OCI-LY1 (cell line): ENCODE measurements around the gene AP2A2.

Source experiments
- H2AFZ ChIP-seq: fragments of 200-600 bp; sonication (generic), shearing (Covaris generic); 2 replicates; pipeline ENCODE4 v1.6.0; 2014; ENCODE audit warnings: antibody characterized with exemption, mild to moderate bottlenecking, low read length
- H3F3A ChIP-seq: fragments of 200-600 bp; sonication (generic), shearing (Covaris generic); 2 replicates; pipeline ENCODE4 v1.6.0; 2014; ENCODE audit warnings: mild to moderate bottlenecking, antibody characterized with exemption, low read length, moderate library complexity; ENCODE audit not compliant: insufficient read depth
- H3K27ac ChIP-seq: fragments of 200-600 bp; sonication (generic); 2 replicates; pipeline ENCODE4 v1.5.1; 2014; ENCODE audit warnings: low read length, mixed run types, mild to moderate bottlenecking, low read depth; ENCODE audit not compliant: poor library complexity, severe bottlenecking
- H3K27me3 ChIP-seq: fragments of 200-600 bp; sonication (generic); 2 replicates; pipeline ENCODE4 v1.6.0; 2014; ENCODE audit warnings: antibody characterized with exemption, mild to moderate bottlenecking, low read length, moderate library complexity; ENCODE audit not compliant: insufficient read depth
- H3K36me3 ChIP-seq: fragments of 200-600 bp; sonication (generic); 2 replicates; pipeline ENCODE4 v1.6.1; 2014; ENCODE audit warnings: mild to moderate bottlenecking, antibody characterized with exemption, low read length, moderate library complexity, mixed read lengths; ENCODE audit not compliant: insufficient read depth
- H3K4me1 ChIP-seq: fragments of 200-600 bp; sonication (generic); 2 replicates; pipeline ENCODE4 v1.5.1; 2014; ENCODE audit warnings: mild to moderate bottlenecking, low read length, moderate library complexity; ENCODE audit not compliant: insufficient read depth, severe bottlenecking
- H3K4me2 ChIP-seq: fragments of 200-600 bp; sonication (generic), shearing (Covaris generic); 2 replicates; pipeline ENCODE4 v1.6.1; 2014; ENCODE audit warnings: low read length
- H3K4me3 ChIP-seq: fragments of 200-600 bp; sonication (generic); 2 replicates; pipeline ENCODE4 v1.5.1; 2014; ENCODE audit warnings: low read length, low read depth, mild to moderate bottlenecking, mixed read lengths; ENCODE audit not compliant: poor library complexity, severe bottlenecking
- H3K79me2 ChIP-seq: fragments of 200-600 bp; shearing (Covaris generic); 2 replicates; pipeline ENCODE4 v1.6.1; 2016; ENCODE audit warnings: mixed run types, low read length, mixed read lengths; ENCODE audit not compliant: insufficient read depth
- H3K9ac ChIP-seq: fragments of 200-600 bp; sonication (generic), shearing (Covaris generic); 2 replicates; pipeline ENCODE4 v1.6.1; 2014; ENCODE audit warnings: mild to moderate bottlenecking, low read length, mixed read lengths
- H3K9me2 ChIP-seq: fragments of 200-600 bp; sonication (generic), shearing (Covaris generic); 2 replicates; pipeline ENCODE4 v1.6.1; 2014; ENCODE audit warnings: low read depth, mild to moderate bottlenecking, low read length, mixed read lengths
- H3K9me3 ChIP-seq: fragments of 200-600 bp; shearing (Covaris generic); 2 replicates; pipeline ENCODE4 v1.6.1; 2014; ENCODE audit warnings: low read length, mixed read lengths
- H4K20me1 ChIP-seq: fragments of 200-600 bp; sonication (generic), shearing (Covaris generic); 2 replicates; pipeline ENCODE4 v1.6.0; 2016; ENCODE audit warnings: mild to moderate bottlenecking, low read length; ENCODE audit not compliant: insufficient read depth
- CTCF ChIP-seq: fragments of 200-600 bp; sonication (generic), shearing (Covaris generic); IDR thresholded peaks from 2 replicates; pipeline ENCODE4 v1.5.1; 2017; ENCODE audit warnings: mild to moderate bottlenecking, antibody characterized with exemption, low read length, moderate library complexity, mixed read lengths
- EZH2 ChIP-seq: fragments of 200-600 bp; sonication (generic), shearing (Covaris generic); IDR thresholded peaks from 2 replicates; pipeline ENCODE4 v1.8.0; 2017; ENCODE audit warnings: borderline replicate concordance, mixed run types, mild to moderate bottlenecking, antibody characterized with exemption, low read length, moderate library complexity, mixed read lengths

The AP2A2 gene

GRCh38 chr11:1043563-1044096, 118.0 kb downstream of the AP2A2 start:
- Histone ChIP-seq H3K9me2 (no peaks in the 10 kb centered on the region), H3K27me3 (no peaks in the 10 kb centered on the region; the same call in 1 of the 2 replicates), H3K36me3 (no peaks in the 10 kb centered on the region; the same call in 1 of the 2 replicates), H3K4me2 (no peak overlapping the region), H3K9me3 (peaks cover 7% of the 10 kb centered on the region), H3K9ac (no peak overlapping the region), H2AFZ (no peak overlapping the region), H3K4me3 (no peak overlapping the region), H3F3A (no peaks in the 10 kb centered on the region), H3K4me1 (peaks cover 7% of the 10 kb centered on the region), H3K79me2 (no peaks in the 10 kb centered on the region), H4K20me1 (no peaks in the 10 kb centered on the region), H3K27ac (no peak overlapping the region)
- TF ChIP-seq EZH2: no peak
- no peak for TF ChIP-seq CTCF

GRCh38 chr11:1044160-1044559, 118.5 kb downstream of the AP2A2 start:
- no peak for TF ChIP-seq CTCF
- no peak for TF ChIP-seq EZH2
- H3K27ac ChIP-seq: no peak overlapping the region
- H3F3A ChIP-seq: no peaks in the 10 kb centered on the region
- H3K27me3 ChIP-seq: no peaks in the 10 kb centered on the region; the same call in 1 of the 2 replicates
- H3K9me3 ChIP-seq: peaks cover 7% of the 10 kb centered on the region
- no peaks in the 10 kb centered on the region; the same call in 1 of the 2 replicates for H3K36me3 ChIP-seq
- H3K4me2 ChIP-seq: no peak overlapping the region
- H3K9ac ChIP-seq: no peak overlapping the region
- no peaks in the 10 kb centered on the region for H3K79me2 ChIP-seq
- H3K9me2 ChIP-seq: no peaks in the 10 kb centered on the region
- H2AFZ ChIP-seq: no peak overlapping the region
- no peaks in the 10 kb centered on the region for H4K20me1 ChIP-seq
- no peak overlapping the region for H3K4me3 ChIP-seq
- H3K4me1 ChIP-seq: peaks cover 7% of the 10 kb centered on the region

- H3K27me3 ChIP-seq: no peaks in the 10 kb centered on the region; the same call in 1 of the 2 replicates
- H3F3A ChIP-seq: no peaks in the 10 kb centered on the region
- H4K20me1 ChIP-seq: no peaks in the 10 kb centered on the region
- no peak overlapping the region for H2AFZ ChIP-seq
- peaks cover 7% of the 10 kb centered on the region for H3K4me1 ChIP-seq
- no peak overlapping the region for H3K9ac ChIP-seq
- no peak overlapping the region for H3K27ac ChIP-seq
- no peak overlapping the region for H3K4me3 ChIP-seq
- no peaks in the 10 kb centered on the region for H3K79me2 ChIP-seq
- H3K9me3 ChIP-seq: peaks cover 7% of the 10 kb centered on the region
- TF ChIP-seq EZH2: no peak
- no peak for TF ChIP-seq CTCF
- H3K4me2 ChIP-seq: no peak overlapping the region
- no peaks in the 10 kb centered on the region for H3K9me2 ChIP-seq
- H3K36me3 ChIP-seq: no peaks in the 10 kb centered on the region; the same call in 1 of the 2 replicates
Measured at GRCh38 chr11:1047595-1048156, 122.0 kb downstream of the AP2A2 start.
